GM23338 (cell line): ENCODE results near the gene FPGS.

Source experiments
- CREB1 ChIP-seq: fragments of 250-450 bp; sonication (Bioruptor Pico); IDR thresholded peaks from 2 replicates; pipeline ENCODE4 v1.5.0; 2020; ENCODE audit warnings: low read depth, mild to moderate bottlenecking, moderate library complexity
- CTCF ChIP-seq, 2 experiments: fragments of 200-600 bp in 1 of 2; sonication (generic) in 1 of 2; conservative IDR thresholded peaks; 2 replicates each; pipeline versions ENCODE4 v1.5.1 to v1.6.1; 2016 to 2017; ENCODE audit warnings: antibody characterized with exemption in 2 of 2, low read depth in 2 of 2, mild to moderate bottlenecking in 2 of 2, moderate library complexity in 1 of 2
- EZH2 ChIP-seq: fragments of 200-600 bp; sonication (generic); IDR thresholded peaks from one replicate; pipeline ENCODE4 v1.8.0; 2017; ENCODE audit warnings: antibody characterized with exemption, mild to moderate bottlenecking, low read depth; ENCODE audit not compliant: unreplicated experiment
- EZH2phosphoT487 ChIP-seq: fragments of 200-600 bp; sonication (generic); IDR thresholded peaks from one replicate; pipeline ENCODE4 v1.8.1; 2018; ENCODE audit warnings: antibody characterized with exemption; ENCODE audit not compliant: unreplicated experiment
- NANOG ChIP-seq: IDR thresholded peaks from 2 replicates; pipeline ENCODE4 v1.6.1; 2016; ENCODE audit warnings: antibody characterized with exemption, borderline replicate concordance
- POLR2AphosphoS5 ChIP-seq: IDR thresholded peaks from 2 replicates; pipeline ENCODE4 v1.6.1; 2016; ENCODE audit warnings: antibody characterized with exemption, low read depth
- REST ChIP-seq: IDR thresholded peaks from one replicate; pipeline ENCODE4 v1.6.1; 2018; ENCODE audit warnings: antibody characterized with exemption; ENCODE audit not compliant: unreplicated experiment
- STAT1 ChIP-seq: IDR thresholded peaks from one replicate; pipeline ENCODE4 v1.6.1; 2016; ENCODE audit warnings: antibody characterized with exemption; ENCODE audit not compliant: unreplicated experiment
- ZNF114 ChIP-seq: fragments of 250-450 bp; sonication (Bioruptor Pico); IDR thresholded peaks from 2 replicates; pipeline ENCODE4 v1.5.0; 2020; ENCODE audit warnings: mild to moderate bottlenecking, moderate library complexity
- ZNF331 ChIP-seq: fragments of 250-450 bp; sonication (Bioruptor Pico); IDR thresholded peaks from 2 replicates; pipeline ENCODE4 v1.5.0; 2020; ENCODE audit warnings: low read depth, mild to moderate bottlenecking, moderate library complexity
- ZNF462 ChIP-seq: fragments of 250-450 bp; sonication (Bioruptor Pico); IDR thresholded peaks from 2 replicates; pipeline ENCODE4 v1.5.0; 2020; ENCODE audit warnings: mild to moderate bottlenecking, moderate library complexity

- TF ChIP-seq CTCF (conservative IDR thresholded peaks at IDR 0.05; ENCODE audit: low read depth in 2 of 2) (no peak), EZH2phosphoT487 (no peak), CREB1 (CRISPR knock-in tag) (no peak), STAT1 (no peak), REST (no peak), NANOG (no peak), EZH2 (no peak), POLR2AphosphoS5 (no peak), ZNF462 (no peak), ZNF114 (no peak), ZNF331 (CRISPR knock-in tag) (no peak)
These were observed 15.9 kb downstream of the FPGS start for GRCh38 chr9:127818574-127818973.
